ENCODE results near the gene NTF3.

The NTF3 gene

GRCh38 chr12:5432011-5432400 is at the start of gene NTF3:
TSS of gene NTF3 (plus strand) at chr12:5432108. CDS start at chr12:5432325, 217 bp downstream.
- peak; percentile 85 for DNase-seq (ENCODE audit: low spot score)

DNA sequence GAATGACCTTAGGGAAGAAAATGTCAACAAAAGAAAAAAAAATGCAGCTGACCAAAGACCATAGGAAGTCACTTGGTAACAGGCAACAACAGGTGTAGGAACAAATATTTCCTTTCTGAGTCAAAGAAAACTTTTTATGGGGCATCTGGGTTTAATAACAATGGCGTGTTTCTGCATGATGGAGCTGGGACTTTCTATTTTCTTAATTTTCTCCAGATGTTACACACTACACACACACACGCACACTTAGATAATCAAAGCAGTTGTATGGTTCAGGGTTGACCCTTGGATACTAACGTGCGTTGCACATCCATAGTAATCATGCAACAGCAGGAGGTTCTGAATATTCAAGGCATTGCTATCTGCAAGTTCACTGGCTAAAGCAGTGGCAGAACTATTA is 47.9 kb upstream of the NTF3 start:
- DNase-seq (ENCODE audit: low spot score) = no peak

- peak; percentile 45 for DNase-seq (ENCODE audit: low spot score)
These were observed 43.0 kb upstream of the NTF3 start for GRCh38 chr12:5388581-5389535.

DNA sequence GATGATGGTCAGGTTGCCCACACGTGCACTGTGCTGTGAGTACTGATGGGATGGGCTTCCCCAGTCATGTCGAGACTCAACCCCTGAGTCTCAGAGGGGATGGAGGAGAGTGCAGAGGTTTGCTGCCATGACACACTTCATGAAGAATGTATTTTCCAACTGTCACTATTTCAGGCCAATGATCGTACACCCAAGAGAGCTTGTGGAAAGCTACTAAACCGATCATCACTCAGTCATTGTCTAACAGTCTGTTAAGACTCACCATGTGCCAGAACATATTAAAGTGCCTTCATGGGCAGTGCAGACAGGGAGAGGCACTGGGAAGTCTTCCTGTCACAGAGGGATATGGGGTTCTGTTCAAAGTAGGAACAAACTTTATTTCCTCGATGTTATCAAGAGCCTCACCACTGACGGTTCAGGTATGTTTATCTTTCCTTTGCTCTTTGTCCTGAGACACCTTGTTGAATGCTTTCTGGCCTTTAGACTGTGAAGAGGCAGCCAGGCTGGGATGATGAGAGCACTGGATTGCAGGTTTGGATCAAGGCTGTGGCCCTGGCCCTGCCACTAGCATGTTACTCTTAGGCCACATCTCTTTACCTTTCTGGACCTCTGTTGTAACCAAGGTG is 41.6 kb upstream of the NTF3 start:
- DNase-seq (ENCODE audit: low spot score) = peak; percentile 12

GRCh38 chr12:5391653-5392052 is 40.3 kb upstream of the NTF3 start:
- DNase-seq (ENCODE audit: low spot score) = peak; percentile 27

DNA sequence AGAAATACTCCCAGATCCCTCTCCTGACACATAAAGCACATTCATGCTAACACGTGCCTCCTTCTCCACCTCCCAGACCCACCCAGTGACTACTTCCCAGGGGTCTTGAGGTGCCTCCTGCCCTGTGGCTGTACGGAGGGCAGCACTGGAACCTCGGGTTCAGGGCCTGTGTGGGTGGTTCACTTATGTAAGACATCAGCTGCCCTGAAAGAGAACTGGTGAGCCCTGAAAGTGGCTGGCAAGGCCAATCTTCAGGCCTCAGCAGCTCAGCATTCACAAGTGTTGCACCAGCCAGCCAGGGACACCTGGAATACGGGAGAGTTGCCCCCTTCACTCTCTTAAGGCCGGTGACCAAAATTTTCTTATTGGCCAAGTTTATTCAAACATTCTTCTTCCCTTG is 38.9 kb upstream of the NTF3 start:
- no peak for DNase-seq (ENCODE audit: low spot score)

DNA sequence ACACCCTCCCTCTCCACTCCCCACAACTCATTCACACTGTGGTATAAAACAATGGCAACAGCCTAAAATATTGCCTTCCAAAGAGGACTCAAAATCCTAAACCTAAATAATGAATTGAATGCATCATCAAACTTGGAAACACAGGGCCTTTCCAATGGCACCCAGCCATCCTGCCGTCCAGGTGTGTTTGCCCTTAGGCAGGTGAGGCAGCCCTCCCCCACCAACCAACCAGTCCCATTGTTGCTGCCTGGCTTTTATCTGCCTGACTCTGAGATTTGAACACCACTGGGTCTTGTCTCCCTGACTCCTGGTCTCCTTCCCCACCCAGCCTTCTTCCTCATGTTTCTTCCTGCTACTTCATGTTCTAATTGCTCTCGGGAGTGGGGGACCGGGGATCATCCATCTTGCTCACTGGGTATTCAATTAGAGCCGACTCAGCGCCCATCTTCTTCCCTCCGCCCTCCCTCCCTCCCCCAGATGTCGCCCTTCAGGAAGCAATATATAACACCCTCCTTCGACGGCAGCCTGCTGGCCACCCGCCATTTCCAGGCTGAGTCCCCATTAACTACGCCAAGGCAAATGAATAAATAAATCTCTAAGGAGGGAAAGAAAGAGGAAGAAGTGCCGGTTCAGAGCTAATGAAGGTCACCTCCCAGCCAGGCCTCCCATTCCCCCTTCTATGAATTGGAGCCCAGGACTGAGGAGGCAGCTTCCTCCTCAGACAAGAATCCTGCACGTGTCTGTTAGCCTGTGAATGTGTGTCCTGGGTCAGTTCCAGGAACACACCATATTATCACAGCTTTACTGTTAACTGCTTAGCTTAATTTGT is 36.3 kb upstream of the NTF3 start:
- DNase-seq (ENCODE audit: low spot score) = no peak

DNA sequence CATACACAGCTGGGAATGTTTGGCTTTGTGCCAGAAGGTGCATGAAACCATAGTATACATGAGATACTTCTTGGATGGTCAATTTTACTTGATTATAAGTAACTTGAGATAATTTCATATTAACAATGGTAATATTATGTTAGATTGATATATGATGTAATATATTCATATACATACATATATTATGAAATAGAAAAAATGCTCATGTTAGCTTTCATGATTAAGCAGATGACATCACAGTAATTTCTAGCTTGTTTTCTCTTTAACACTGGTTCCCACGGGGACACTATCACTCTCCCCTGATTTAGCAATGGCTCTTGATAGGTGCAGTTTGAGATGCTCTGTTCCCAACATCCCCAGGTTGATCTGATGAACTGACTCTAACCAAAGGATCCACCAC is 35.4 kb upstream of the NTF3 start:
- DNase-seq (ENCODE audit: low spot score) = no peak

DNA sequence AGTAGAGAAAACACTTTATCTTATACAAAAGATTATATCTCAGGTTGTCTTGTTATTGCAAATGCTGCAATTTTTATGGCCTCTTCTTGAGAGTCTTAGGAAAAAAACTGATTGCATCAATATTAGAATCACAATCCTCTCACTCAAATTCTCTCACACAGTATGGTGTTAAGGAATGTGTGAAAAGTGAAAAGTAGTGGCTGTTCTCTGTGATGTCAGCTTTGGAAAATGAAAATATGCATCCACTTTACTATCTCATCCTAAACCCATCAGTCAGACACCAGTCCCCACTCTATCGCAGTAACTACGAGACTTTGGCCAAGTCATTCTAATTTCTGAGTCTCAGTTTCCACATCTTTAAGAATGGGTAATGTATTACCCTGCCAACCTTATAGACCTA is 32.6 kb upstream of the NTF3 start:
- no peak for DNase-seq (ENCODE audit: low spot score)

- DNase-seq (ENCODE audit: low spot score) = no peak
These were observed 29.6 kb upstream of the NTF3 start for GRCh38 chr12:5402009-5402935.

DNA sequence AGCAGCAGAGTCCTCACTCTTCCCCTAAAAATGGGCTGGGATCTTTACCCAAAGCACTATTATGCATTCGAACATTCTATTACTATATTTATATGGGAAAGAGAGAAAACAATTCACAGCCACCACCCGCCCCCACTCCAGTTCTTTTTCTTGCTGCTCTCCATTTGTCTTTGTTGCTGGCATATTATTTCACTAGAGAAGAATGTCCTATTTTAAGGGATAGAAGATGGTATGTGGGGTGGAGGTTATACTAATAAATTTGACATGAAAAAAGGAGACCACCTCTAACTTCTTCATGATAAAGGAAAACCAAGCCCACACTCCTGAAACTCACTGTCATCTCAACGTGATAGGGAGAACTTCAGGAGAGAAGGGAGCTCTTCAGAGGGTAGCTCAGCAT is 28.5 kb upstream of the NTF3 start:
- no peak for DNase-seq (ENCODE audit: low spot score)

- no peak for DNase-seq (ENCODE audit: low spot score)
These were observed 24.7 kb upstream of the NTF3 start for GRCh38 chr12:5407034-5407856.

GRCh38 chr12:5409619-5410018 is 22.3 kb upstream of the NTF3 start:
- no peak for DNase-seq (ENCODE audit: low spot score)

DNA sequence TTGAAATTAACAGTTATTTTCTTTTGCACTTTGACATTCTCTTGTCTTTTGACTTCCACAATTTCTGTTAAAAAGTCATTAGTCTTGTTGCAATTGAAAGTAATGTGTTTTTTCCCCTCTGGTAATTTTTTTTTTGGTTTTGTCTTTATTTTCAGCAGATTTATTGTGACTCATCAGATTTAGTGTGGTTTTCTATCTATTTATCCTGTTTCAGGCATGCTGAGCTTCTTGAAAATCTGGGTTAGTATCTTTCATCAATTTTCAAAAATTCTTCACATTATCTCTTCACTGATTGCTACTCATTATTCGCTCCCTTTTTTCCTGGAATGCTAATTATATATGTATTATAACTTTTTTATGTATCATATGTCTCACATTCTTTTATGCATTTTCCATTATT is 15.3 kb upstream of the NTF3 start:
- DNase-seq (ENCODE audit: low spot score) = no peak

GRCh38 chr12:5417500-5417899 is 14.4 kb upstream of the NTF3 start:
- no peak for DNase-seq (ENCODE audit: low spot score)

DNA sequence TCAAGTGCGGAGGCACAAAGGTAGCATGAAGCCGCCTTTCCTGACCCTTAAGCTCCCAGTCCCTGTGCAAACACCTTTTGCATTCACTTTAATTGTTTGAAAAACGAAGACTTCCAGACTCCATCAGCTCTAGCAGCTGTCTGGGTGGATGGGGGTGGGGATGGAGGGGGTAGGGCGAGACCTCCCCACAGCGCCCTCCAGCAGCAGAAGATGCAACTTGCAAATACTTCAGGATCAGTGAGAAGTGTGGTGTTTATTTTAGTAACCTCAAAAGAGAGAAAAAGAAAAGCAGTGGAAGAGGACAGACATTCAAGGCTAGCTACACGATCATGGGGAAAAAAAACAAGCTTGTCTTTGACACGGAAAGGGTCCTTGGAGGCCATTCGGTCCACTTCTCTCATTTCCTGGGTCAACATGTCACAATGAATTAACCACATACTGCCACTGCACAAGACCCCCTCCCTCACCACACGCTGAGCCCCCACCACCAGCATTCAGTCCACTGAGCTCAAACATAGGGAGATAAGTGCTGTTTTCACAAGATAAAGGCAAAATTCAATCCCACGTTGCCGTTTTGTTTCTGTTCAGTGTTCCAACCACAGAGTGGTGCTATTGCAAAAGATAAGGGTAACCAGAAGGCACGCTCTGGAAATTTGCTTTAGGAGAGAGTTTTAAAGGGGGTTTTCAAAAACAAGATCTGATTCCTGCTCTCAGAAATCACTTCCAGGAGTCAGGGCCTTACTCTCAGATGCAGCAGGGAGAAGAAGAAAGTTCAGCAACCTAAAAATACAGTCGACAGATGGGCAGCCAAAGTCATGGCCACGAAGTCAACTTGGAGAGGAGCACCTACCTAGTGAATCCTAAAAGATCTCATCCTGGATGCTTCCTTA is 3.3 kb upstream of the NTF3 start:
- DNase-seq (ENCODE audit: low spot score) = peak; percentile 65

- DNase-seq (ENCODE audit: low spot score) = peak; percentile 23
These were observed 2.0 kb upstream of the NTF3 start for GRCh38 chr12:5429741-5430557.

All from hepatic stellate cell (primary cell).